ENCODE data around the gene EPB42. TPM values are rescaled to one million over a fixed set of nuclear protein-coding genes. Genes with fewer than 3 reads are reported as not detected.

The EPB42 gene
- total RNA-seq, 1 experiment from 2014 or later, result not detected

- TF ChIP-seq EZH2phosphoT487 (IDR thresholded peaks at IDR 0.05; ENCODE audit: borderline replicate concordance, low read length) (no peak), CTCF (conservative IDR thresholded peaks at IDR 0.05; ENCODE audit: low read depth, low read length) (peak; percentile 92), EZH2 (IDR thresholded peaks at IDR 0.05; ENCODE audit: low read length, unreplicated experiment) (no peak)
- Histone ChIP-seq H3K4me3 (ENCODE audit: low read length) (no peak overlapping the region), H3K79me2 (ENCODE audit: low read length) (no peaks in the 10 kb centered on the region), H3F3A (ENCODE audit: low read length, unreplicated experiment) (no peaks in the 10 kb centered on the region), H3K9me3 (ENCODE audit: low read length) (no peaks in the 10 kb centered on the region), H3K9me2 (replicated peaks; ENCODE audit: low read length) (no peaks in the 10 kb centered on the region), H3K4me1 (ENCODE audit: insufficient read depth, low read length) (peaks cover 7% of the 10 kb centered on the region; the same call in 1 of the 2 replicates), H3K9ac (ENCODE audit: low read length) (no peak overlapping the region), H2AFZ (ENCODE audit: low read length) (peak overlapping the region; percentile 24; the same call in 1 of the 2 replicates), H3K4me2 (ENCODE audit: low read length) (no peak overlapping the region), H3K27ac (ENCODE audit: low read length) (no peak overlapping the region), H3K36me3 (ENCODE audit: low read depth, low read length) (no peaks in the 10 kb centered on the region), H3K27me3 (ENCODE audit: low read length) (no peaks in the 10 kb centered on the region), H4K20me1 (ENCODE audit: low read length) (no peaks in the 10 kb centered on the region)
- BruUV-seq (replicated peaks), result no TSS peak
- ChIA-PET POLR2A (ENCODE audit: unreplicated experiment) (no interaction called here), CTCF (interaction anchor here (0.6 to 1.1 kb wide), 9 partner anchors 12 to 467 kb away, joined by 3 to 13 read pairs (median 4); no protein-coding TSS in a partner anchor)
- ATAC-seq (peak; percentile 88), DNase-seq (peak; percentile 73)
- intact Hi-C loops (cut with micrococcal nuclease), result loop anchor here (1.0 kb wide), 1 partner anchor 17 kb away; no protein-coding TSS in a partner anchor
These were observed 16.6 kb downstream of the EPB42 start for GRCh38 chr15:43204016-43204901.

- no peaks in the 10 kb centered on the region for H3K9me3 ChIP-seq (ENCODE audit: low read length)
- no peaks in the 10 kb centered on the region for H3K9me2 ChIP-seq (replicated peaks; ENCODE audit: low read length)
- no peaks in the 10 kb centered on the region for H3K79me2 ChIP-seq (ENCODE audit: low read length)
- BruUV-seq (replicated peaks), result no TSS peak
- peaks cover 7% of the 10 kb centered on the region; the same call in 1 of the 2 replicates for H3K4me1 ChIP-seq (ENCODE audit: insufficient read depth, low read length)
- TF ChIP-seq EZH2phosphoT487 (IDR thresholded peaks at IDR 0.05; ENCODE audit: borderline replicate concordance, low read length) (no peak), EZH2 (IDR thresholded peaks at IDR 0.05; ENCODE audit: low read length, unreplicated experiment) (no peak), CTCF (conservative IDR thresholded peaks at IDR 0.05; ENCODE audit: low read depth, low read length) (no peak)
- POLR2A ChIA-PET (ENCODE audit: unreplicated experiment), result no interaction called here
- CTCF ChIA-PET, result no interaction called here
- peaks cover 2% of the 10 kb centered on the region; the same call in 1 of the 2 replicates for H3K36me3 ChIP-seq (ENCODE audit: low read depth, low read length)
- no peaks in the 10 kb centered on the region for H4K20me1 ChIP-seq (ENCODE audit: low read length)
- no peak for DNase-seq
- no peak overlapping the region for H3K4me3 ChIP-seq (ENCODE audit: low read length)
- no peak overlapping the region for H3K4me2 ChIP-seq (ENCODE audit: low read length)
- H3K27ac ChIP-seq (ENCODE audit: low read length), result no peak overlapping the region
- H2AFZ ChIP-seq (ENCODE audit: low read length), result no peak overlapping the region
- H3K9ac ChIP-seq (ENCODE audit: low read length), result no peak overlapping the region
- intact Hi-C loops (cut with micrococcal nuclease), result no loop called here
- no peaks in the 10 kb centered on the region for H3F3A ChIP-seq (ENCODE audit: low read length, unreplicated experiment)
- no peak for ATAC-seq
- H3K27me3 ChIP-seq (ENCODE audit: low read length), result no peaks in the 10 kb centered on the region
These were observed 20.8 kb downstream of the EPB42 start for GRCh38 chr15:43199945-43200488.

Data from PC-3 (cell line).